ENCODE results near the gene STOX1.
"Not testable (repeated sequence)": the region's sequence is repeated elsewhere in the genome, so short reads cannot be mapped to it uniquely, and the experiment has no call there.

STOX1 gene

DNA sequence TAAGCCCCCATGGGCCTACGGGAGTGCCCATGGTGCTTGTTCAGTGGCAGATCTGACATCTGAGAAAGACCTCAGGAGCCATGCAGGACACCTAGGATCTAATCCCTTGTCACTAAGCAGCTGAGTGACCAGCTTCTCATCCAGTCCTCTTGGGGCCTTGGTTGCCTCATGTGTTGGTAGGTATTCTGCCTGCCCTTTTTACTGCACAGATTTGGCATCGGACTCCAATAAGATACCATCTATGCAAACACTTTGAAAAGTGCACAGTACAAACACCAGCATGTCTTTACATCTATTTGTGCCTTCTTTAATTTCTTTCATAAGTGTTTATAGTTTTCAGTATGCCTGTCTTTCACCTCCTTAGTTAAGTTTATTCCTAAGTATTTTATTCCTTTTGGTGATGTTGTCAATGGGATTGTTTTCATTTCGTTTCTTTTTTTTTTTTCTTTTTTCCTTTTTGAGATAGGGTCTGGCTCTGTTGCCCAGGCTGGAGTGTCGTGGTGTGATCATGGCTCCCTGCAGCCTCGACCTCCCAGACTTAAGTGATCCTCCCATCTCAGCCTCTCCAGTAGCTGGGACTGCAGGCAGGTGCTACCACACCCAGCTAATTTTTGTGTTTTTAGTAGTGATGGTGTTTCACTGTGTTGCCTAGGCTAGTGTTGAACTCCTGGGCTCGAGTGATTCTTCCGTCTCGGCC lies 10.4 kb downstream of the STOX1 start:
- H3K36me3 ChIP-seq (ENCODE audit: control insufficient read depth, insufficient read depth, low read length) = no peaks in the 10 kb centered on the region
- H3K27ac ChIP-seq (ENCODE audit: low read depth, low read length) = no peak overlapping the region
- H3K27me3 ChIP-seq (ENCODE audit: control insufficient read depth, insufficient read depth, low read length) = no peaks in the 10 kb centered on the region
- no peak overlapping the region for H3K9ac ChIP-seq (ENCODE audit: low read length)
- H3K4me3 ChIP-seq (ENCODE audit: low read length) = no peak overlapping the region
- H3K4me1 ChIP-seq (ENCODE audit: control insufficient read depth, insufficient read depth, low read length) = no peaks in the 10 kb centered on the region

DNA sequence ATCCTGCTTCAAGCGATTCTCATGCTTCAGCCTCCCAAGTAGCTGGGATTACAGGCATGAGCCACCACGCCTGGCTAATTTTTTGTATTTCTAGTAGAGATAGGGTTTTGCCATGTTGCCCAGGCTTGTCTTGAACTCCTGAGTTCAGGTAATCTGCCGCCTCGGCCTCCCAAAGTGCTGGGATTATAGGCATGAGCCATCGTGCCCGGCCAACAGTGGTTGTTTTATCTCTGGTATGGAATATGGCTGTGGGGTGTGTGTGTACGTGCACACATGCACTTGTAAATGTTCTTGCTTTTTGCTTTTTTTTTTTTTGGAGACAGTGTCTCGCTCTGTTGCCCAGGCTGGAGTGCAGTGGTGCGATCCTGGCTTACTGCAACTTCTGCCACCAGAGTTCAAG lies 13.3 kb downstream of the STOX1 start:
- not testable (repeated sequence) for H3K4me3 ChIP-seq (ENCODE audit: low read length); H3K27ac ChIP-seq (ENCODE audit: low read depth, low read length); H3K9ac ChIP-seq (ENCODE audit: low read length); H3K36me3 ChIP-seq (ENCODE audit: control insufficient read depth, insufficient read depth, low read length); H3K4me1 ChIP-seq (ENCODE audit: control insufficient read depth, insufficient read depth, low read length); H3K27me3 ChIP-seq (ENCODE audit: control insufficient read depth, insufficient read depth, low read length)

DNA sequence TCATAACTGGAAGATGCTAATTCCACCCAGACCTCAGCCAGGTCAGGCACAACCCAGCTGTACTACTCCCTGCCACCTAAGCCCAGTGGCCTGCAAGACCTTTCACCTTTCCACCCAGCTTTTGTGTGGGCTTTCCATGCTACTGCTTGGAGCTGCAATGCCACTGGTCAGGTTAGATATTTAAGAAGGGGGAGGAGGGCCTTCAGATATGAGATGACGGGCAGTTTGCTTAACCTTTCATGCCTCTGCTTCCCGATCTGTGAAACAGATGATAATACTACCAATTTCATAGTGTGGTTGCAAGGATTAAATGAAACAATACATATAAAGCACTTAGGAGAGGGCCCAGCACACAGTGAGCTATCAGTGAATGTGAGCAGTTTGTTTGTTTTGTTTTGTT lies 20.9 kb downstream of the STOX1 start:
- H3K36me3 ChIP-seq (ENCODE audit: control insufficient read depth, insufficient read depth, low read length) = no peaks in the 10 kb centered on the region
- H3K27me3 ChIP-seq (ENCODE audit: control insufficient read depth, insufficient read depth, low read length) = no peaks in the 10 kb centered on the region
- H3K27ac ChIP-seq (ENCODE audit: low read depth, low read length) = no peak overlapping the region
- no peaks in the 10 kb centered on the region for H3K4me1 ChIP-seq (ENCODE audit: control insufficient read depth, insufficient read depth, low read length)
- no peak overlapping the region for H3K9ac ChIP-seq (ENCODE audit: low read length)
- H3K4me3 ChIP-seq (ENCODE audit: low read length) = no peak overlapping the region

DNA sequence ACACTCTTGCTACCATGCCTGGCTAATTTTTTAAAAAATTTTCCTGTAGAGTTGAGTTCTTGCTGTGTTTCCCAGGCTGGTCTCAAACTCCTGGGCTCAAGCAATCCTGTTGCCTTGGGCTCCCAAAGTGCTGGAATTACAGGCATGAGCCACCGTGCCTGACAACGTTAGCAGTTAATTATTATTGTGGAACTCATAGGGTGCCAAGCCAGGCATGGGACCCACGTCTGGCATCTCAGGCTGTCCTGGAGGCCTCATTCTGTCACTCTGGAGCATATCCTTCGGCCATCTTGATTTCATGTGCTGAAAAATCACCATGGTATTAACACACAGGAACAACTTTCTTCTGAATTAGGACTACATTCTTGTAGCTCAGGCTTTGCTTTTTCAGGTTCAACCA lies 21.5 kb downstream of the STOX1 start:
- no peak overlapping the region for H3K4me3 ChIP-seq (ENCODE audit: low read length)
- H3K27ac ChIP-seq (ENCODE audit: low read depth, low read length) = no peak overlapping the region
- no peak overlapping the region for H3K9ac ChIP-seq (ENCODE audit: low read length)
- no peaks in the 10 kb centered on the region for H3K27me3 ChIP-seq (ENCODE audit: control insufficient read depth, insufficient read depth, low read length)
- no peaks in the 10 kb centered on the region for H3K36me3 ChIP-seq (ENCODE audit: control insufficient read depth, insufficient read depth, low read length)
- no peaks in the 10 kb centered on the region for H3K4me1 ChIP-seq (ENCODE audit: control insufficient read depth, insufficient read depth, low read length)

DNA sequence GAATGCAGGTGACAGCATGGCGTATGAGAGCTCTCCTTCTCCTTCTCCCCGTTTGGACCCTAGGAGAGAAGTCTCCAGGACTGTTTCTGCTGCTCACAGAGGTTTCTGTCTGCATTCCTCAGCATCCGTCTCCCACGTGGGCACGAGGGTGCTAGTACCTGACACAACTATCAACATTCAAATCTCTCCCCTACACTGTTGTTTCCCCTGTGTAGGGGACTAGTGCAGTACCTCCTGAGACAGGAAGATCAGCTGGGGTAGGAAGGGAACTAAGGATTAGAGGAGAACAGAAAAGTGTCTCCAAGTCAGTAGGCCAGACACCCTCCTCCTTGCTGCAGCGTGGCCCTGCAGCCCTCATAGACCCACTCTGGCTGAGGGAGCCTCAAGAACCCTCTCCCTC lies 29.0 kb downstream of the STOX1 start:
- H3K36me3 ChIP-seq (ENCODE audit: control insufficient read depth, insufficient read depth, low read length) = no peaks in the 10 kb centered on the region
- no peak overlapping the region for H3K27ac ChIP-seq (ENCODE audit: low read depth, low read length)
- no peak overlapping the region for H3K4me3 ChIP-seq (ENCODE audit: low read length)

DNA sequence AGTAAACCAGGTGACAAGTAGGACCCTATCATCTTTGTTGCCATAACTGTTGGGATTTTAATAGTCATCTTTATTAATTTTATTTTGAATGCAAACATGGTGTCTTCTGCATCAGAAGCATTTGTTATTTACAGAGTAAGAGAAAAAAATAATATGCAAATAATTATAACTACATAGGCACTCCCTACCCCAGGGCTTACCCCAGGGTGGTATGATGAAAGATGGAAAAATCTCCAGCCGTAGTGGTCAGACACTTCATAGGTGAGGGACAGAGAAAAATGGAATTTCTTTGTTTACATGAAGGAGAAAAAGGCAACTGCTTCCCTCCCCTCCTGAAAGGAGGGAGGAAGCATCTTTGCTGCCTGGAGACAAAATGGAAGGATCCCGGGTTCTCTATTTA lies 29.7 kb downstream of the STOX1 start:
- Histone ChIP-seq H3K27me3 (ENCODE audit: control insufficient read depth, insufficient read depth, low read length) (no peaks in the 10 kb centered on the region), H3K27ac (ENCODE audit: low read depth, low read length) (no peak overlapping the region), H3K9ac (ENCODE audit: low read length) (no peak overlapping the region), H3K4me1 (ENCODE audit: control insufficient read depth, insufficient read depth, low read length) (no peaks in the 10 kb centered on the region), H3K4me3 (ENCODE audit: low read length) (no peak overlapping the region), H3K36me3 (ENCODE audit: control insufficient read depth, insufficient read depth, low read length) (no peaks in the 10 kb centered on the region)

More for the DNA sequence above, 29.0 kb downstream of the STOX1 start:
- Histone ChIP-seq H3K9ac (ENCODE audit: low read length) (no peak overlapping the region), H3K27me3 (ENCODE audit: control insufficient read depth, insufficient read depth, low read length) (no peaks in the 10 kb centered on the region), H3K4me1 (ENCODE audit: control insufficient read depth, insufficient read depth, low read length) (no peaks in the 10 kb centered on the region)

DNA sequence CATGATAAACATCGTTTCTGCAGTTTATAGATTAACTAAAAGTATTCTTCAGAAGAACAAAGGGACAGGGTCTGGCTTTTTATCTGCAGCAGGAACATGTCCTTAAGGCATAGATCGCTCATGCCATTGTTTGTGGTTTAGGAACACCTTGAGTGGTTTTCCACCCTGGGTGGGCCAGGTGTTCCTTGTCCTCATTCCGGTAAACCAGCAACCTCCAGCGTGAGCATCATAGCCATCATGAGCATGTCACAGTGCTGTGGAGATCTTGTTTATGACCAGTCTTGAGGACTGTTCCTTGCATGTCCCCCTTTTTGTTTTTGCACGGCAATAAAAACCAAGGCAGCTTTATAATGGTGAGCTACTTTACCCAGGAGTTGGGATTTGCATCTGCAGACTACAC lies 33.9 kb downstream of the STOX1 start:
- Histone ChIP-seq H3K4me3 (ENCODE audit: low read length) (no peak overlapping the region), H3K36me3 (ENCODE audit: control insufficient read depth, insufficient read depth, low read length) (no peaks in the 10 kb centered on the region), H3K4me1 (ENCODE audit: control insufficient read depth, insufficient read depth, low read length) (no peaks in the 10 kb centered on the region), H3K27ac (ENCODE audit: low read depth, low read length) (no peak overlapping the region), H3K27me3 (ENCODE audit: control insufficient read depth, insufficient read depth, low read length) (no peaks in the 10 kb centered on the region), H3K9ac (ENCODE audit: low read length) (no peak overlapping the region)

DNA sequence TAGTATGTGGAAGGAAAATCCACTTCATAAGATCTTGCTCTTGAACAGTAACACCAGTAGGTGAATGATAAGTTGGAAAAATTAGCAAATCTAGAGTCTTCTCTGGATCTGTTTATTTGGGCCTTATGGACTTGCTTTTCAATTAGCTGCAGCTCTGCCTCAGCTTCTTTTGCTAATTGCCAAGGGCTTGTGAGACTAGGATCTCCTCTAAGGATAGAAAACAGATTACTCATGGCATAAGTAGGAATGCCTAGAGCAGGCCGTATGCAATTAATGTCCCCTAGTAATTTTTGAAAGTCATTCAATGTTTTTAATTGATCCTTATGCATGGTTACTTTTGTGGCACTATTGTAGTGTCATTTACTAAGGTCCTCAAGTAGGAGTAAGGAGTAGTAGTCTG lies 37.3 kb downstream of the STOX1 start:
- no peak overlapping the region for H3K9ac ChIP-seq (ENCODE audit: low read length)
- H3K27ac ChIP-seq (ENCODE audit: low read depth, low read length) = no peak overlapping the region
- H3K36me3 ChIP-seq (ENCODE audit: control insufficient read depth, insufficient read depth, low read length) = no peaks in the 10 kb centered on the region
- H3K27me3 ChIP-seq (ENCODE audit: control insufficient read depth, insufficient read depth, low read length) = no peaks in the 10 kb centered on the region
- no peak overlapping the region for H3K4me3 ChIP-seq (ENCODE audit: low read length)
- H3K4me1 ChIP-seq (ENCODE audit: control insufficient read depth, insufficient read depth, low read length) = no peaks in the 10 kb centered on the region

DNA sequence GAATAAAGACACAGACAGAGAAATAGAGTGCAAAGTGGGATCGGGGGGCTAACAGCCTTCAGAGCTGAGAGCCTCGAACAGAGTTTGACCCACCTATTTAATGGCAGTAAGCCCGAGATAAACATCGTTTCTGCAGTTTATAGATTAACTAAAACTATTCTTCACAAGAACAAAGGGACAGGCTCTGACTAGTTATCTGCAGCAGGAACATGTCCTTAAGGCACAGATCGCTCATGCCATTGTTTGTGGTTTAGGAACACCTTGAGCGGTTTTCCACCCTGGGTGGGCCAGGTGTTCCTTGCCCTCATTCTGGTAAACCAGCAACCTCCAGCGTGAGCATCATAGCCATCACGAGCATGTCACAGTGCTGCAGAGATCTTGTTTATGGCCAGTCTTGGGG lies 40.8 kb downstream of the STOX1 start:
- not testable (repeated sequence) for H3K27me3 ChIP-seq (ENCODE audit: control insufficient read depth, insufficient read depth, low read length); H3K4me1 ChIP-seq (ENCODE audit: control insufficient read depth, insufficient read depth, low read length); H3K36me3 ChIP-seq (ENCODE audit: control insufficient read depth, insufficient read depth, low read length); H3K4me3 ChIP-seq (ENCODE audit: low read length); H3K27ac ChIP-seq (ENCODE audit: low read depth, low read length); H3K9ac ChIP-seq (ENCODE audit: low read length)

DNA sequence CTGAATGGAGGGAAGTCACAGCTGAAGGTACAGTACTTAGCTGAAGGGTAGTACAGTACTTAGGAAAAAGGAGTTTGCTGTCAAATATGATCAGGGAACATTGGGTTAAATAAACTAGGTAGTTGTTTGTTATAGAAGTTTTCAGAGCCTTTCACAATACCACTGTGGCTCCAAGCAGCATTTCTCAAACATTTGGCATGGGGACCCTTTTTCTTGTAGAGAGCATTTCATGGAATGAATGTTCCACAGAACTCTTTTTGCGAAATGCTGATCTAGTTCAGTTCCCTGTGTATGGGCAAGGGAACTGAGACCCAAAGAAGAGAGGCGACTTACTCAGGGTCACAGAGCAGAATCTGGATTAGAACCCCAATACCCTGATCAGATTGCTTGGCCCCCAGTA lies 42.3 kb downstream of the STOX1 start:
- Histone ChIP-seq H3K4me1 (ENCODE audit: control insufficient read depth, insufficient read depth, low read length) (no peaks in the 10 kb centered on the region), H3K27ac (ENCODE audit: low read depth, low read length) (no peak overlapping the region), H3K4me3 (ENCODE audit: low read length) (no peak overlapping the region), H3K9ac (ENCODE audit: low read length) (no peak overlapping the region), H3K27me3 (ENCODE audit: control insufficient read depth, insufficient read depth, low read length) (no peaks in the 10 kb centered on the region), H3K36me3 (ENCODE audit: control insufficient read depth, insufficient read depth, low read length) (no peaks in the 10 kb centered on the region)

DNA sequence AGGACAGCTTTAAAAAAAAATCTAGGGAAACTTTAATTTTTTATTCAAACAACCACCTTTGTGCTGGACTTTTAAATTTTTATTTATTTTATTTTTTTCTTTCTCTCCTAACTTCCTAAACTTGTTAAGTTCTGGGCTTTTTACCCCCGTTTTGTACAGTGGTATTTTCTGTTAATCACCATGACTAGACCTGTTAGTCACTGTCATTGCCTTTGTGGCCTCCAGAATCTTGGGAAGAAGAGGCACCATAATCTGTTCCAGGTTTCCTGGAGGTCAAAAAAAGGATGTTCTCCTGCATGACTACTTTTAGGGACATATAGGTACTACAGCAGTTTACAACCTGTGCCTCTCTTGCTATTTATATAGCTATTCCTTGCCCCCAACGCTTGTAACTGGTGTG lies 42.7 kb downstream of the STOX1 start:
- H3K9ac ChIP-seq (ENCODE audit: low read length) = no peak overlapping the region
- H3K4me1 ChIP-seq (ENCODE audit: control insufficient read depth, insufficient read depth, low read length) = no peaks in the 10 kb centered on the region
- H3K4me3 ChIP-seq (ENCODE audit: low read length) = no peak overlapping the region
- H3K27me3 ChIP-seq (ENCODE audit: control insufficient read depth, insufficient read depth, low read length) = no peaks in the 10 kb centered on the region
- H3K27ac ChIP-seq (ENCODE audit: low read depth, low read length) = no peak overlapping the region
- H3K36me3 ChIP-seq (ENCODE audit: control insufficient read depth, insufficient read depth, low read length) = no peaks in the 10 kb centered on the region

DNA sequence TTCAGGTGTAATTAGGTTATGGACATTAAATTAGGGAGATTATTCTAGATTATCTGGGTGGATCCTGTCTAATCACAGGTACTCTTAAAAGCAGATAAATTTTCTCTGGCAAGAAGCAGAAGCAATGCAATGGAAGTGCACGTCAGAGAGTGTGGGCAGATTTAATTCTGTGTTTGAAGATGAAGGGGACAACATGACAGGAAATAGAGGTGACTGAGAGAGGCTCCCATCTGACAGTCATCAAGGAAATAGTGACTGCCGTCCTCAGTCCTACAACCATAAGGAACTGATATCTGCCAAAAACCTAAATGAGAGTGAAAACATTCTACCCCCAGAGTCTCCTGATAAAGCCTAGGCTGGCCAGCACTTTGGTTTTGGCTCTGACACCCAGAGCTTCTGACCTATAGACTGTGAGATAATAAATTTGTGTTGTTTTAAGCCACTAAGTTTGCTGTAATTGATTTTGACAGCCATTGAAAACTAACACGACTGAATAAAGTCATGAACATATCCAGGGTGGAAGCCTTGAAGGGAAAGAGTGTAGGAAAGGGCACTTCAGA lies 43.3 kb downstream of the STOX1 start:
- H3K27ac ChIP-seq (ENCODE audit: low read depth, low read length) = no peak overlapping the region
- H3K9ac ChIP-seq (ENCODE audit: low read length) = no peak overlapping the region
- no peaks in the 10 kb centered on the region for H3K36me3 ChIP-seq (ENCODE audit: control insufficient read depth, insufficient read depth, low read length)
- H3K4me3 ChIP-seq (ENCODE audit: low read length) = no peak overlapping the region
- no peaks in the 10 kb centered on the region for H3K27me3 ChIP-seq (ENCODE audit: control insufficient read depth, insufficient read depth, low read length)
- no peaks in the 10 kb centered on the region for H3K4me1 ChIP-seq (ENCODE audit: control insufficient read depth, insufficient read depth, low read length)

DNA sequence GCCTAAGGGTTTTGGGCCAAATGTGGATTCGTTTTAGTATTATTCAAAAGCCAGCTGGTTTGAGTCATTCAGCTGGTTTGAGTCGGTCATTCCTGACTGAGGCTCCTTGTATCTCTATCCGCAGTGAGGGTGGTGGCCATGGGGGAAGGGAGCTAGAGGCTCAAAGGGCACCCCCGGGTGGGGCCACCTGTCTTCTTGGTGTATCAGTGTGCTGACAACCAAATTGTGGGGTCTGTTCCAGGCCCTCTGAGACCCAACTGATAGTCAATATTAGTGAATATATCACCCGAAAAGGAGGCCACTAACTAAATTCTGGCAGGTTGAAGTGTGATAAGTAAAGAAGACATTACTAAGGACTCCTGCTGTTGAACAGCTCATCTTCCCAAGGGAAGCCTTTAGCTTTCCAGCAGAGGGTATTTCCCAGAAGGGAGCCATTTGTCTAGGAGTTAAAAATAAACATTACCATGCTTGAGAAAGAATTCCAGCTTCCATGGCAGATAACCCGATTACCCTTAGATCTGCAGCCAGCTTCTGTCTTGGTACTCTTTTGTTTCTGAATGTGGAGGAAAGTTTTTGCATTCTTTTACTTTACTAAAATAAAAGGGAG lies 43.9 kb downstream of the STOX1 start:
- no peak overlapping the region for H3K9ac ChIP-seq (ENCODE audit: low read length)
- H3K4me3 ChIP-seq (ENCODE audit: low read length) = no peak overlapping the region
- no peaks in the 10 kb centered on the region for H3K36me3 ChIP-seq (ENCODE audit: control insufficient read depth, insufficient read depth, low read length)
- H3K27me3 ChIP-seq (ENCODE audit: control insufficient read depth, insufficient read depth, low read length) = no peaks in the 10 kb centered on the region
- no peaks in the 10 kb centered on the region for H3K4me1 ChIP-seq (ENCODE audit: control insufficient read depth, insufficient read depth, low read length)
- peak overlapping the region; percentile 38 for H3K27ac ChIP-seq (ENCODE audit: low read depth, low read length)
